ENCODE results near the gene PTPRE. TPM values are rescaled to one million over a fixed set of nuclear protein-coding genes. Genes with fewer than 3 reads are reported as not detected.
A peak's percentile ranks its signal among the peaks of the same experiment; 100 is the strongest.

PTPRE gene
- total RNA-seq, 1 donor from 2014 or later: 5.4 TPM

DNA sequence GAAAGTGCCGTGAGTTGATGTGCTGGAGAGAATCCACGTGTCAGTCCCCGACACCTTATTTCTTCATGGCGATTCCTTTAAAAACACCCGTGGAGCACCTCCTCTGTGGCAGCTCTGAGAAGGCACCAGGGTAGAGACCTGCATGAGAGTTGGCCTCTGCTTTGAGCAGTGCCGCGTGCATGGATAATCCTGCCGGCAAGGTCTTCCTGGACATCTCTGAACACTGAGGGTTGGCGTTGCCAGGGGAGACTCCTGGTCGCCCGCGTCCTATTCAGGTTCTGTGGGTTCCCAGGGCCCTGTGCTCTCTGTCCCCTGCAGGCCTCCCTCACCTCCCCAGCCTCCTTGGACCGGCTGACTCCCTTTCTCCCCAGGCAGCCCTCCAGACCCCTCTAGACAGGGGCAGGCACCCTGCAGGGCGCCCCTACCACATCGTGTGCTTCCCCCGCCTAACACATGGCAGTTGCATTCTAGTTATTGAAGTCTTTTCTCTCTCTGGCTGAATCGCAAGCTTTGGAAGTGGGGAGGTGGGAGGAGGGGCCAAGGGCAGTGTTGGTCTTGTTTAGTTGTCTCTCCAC is 123.7 kb downstream of the PTPRE start:
- no peak overlapping the region for H3K4me3 ChIP-seq (ENCODE audit: low read depth, low read length)

DNA sequence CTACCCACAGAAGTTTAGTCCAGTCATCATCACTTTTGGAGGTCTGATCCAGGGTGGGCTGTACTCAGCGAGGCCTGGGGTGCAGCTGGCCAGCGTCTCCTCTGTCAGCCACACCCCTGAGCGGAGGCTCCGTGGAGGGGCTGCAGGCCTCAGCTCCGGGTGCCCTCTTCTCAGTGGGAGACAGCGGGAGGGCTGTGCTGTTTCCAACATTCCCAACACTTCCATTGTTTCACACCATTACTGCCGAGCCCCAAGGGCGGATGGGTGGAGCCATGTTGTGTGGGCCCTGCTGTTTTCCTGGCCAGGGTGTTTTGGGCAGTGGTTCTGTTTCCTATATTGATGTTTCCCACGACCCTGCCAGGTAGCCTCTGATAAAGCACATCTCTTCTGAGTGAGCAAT is 124.3 kb downstream of the PTPRE start:
- no peak overlapping the region for H3K4me3 ChIP-seq (ENCODE audit: low read depth, low read length)
- TF ChIP-seq, protein P1, sequence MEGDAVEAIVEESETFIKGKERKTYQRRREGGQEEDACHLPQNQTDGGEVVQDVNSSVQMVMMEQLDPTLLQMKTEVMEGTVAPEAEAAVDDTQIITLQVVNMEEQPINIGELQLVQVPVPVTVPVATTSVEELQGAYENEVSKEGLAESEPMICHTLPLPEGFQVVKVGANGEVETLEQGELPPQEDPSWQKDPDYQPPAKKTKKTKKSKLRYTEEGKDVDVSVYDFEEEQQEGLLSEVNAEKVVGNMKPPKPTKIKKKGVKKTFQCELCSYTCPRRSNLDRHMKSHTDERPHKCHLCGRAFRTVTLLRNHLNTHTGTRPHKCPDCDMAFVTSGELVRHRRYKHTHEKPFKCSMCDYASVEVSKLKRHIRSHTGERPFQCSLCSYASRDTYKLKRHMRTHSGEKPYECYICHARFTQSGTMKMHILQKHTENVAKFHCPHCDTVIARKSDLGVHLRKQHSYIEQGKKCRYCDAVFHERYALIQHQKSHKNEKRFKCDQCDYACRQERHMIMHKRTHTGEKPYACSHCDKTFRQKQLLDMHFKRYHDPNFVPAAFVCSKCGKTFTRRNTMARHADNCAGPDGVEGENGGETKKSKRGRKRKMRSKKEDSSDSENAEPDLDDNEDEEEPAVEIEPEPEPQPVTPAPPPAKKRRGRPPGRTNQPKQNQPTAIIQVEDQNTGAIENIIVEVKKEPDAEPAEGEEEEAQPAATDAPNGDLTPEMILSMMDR (conservative IDR thresholded peaks at IDR 0.05; ENCODE audit: low read depth, low read length): no peak
- no peak for DNase-seq (ENCODE audit: low read depth)

More for the DNA sequence above, 123.7 kb downstream of the PTPRE start:
- DNase-seq (ENCODE audit: low read depth): no peak
- TF ChIP-seq, protein P1 (conservative IDR thresholded peaks at IDR 0.05; ENCODE audit: low read depth, low read length): no peak

DNA sequence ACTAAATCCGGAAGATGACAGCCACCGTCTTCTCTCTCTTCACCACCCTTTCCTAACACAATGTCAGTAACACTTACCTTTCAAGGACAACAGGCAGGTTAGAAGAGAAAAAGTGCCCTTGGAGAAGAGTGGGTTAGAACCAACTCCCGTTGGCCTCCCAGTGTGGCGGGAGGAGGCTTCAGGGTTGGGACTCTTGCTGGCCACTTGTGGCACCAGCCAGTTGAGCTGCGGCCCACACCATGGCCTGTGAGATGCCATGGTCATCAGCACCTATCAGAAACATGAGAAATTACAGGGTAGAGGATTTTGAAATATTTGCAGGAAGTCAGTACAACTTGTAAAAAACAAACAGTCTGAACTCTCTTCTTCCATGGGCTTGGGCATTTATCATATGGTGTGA is 125.6 kb downstream of the PTPRE start:
- no peak overlapping the region for H3K4me3 ChIP-seq (ENCODE audit: low read depth, low read length)
- TF ChIP-seq, protein P1 (conservative IDR thresholded peaks at IDR 0.05; ENCODE audit: low read depth, low read length): no peak
- no peak for DNase-seq (ENCODE audit: low read depth)

DNA sequence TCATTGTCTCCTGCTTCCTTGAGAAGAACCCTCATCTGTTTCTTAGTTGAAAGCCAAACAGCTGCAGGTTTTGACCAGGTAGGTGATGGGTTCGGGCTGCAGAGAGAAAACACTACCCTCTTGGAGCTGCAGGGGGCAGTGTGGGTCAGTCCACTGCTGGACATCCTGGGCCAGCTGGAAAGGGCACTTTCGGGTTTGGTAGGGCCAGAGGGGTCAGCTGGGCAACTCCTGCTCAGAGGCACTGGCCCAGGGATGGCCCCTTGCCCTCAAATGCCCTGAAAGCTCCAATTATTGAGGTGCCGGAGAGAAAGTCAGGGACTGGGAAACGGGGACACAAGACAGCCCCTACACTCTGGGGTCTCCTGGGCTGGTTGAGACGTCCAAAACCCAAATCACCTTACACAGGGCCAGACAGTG is 128.7 kb downstream of the PTPRE start:
- TF ChIP-seq, protein P1 (conservative IDR thresholded peaks at IDR 0.05; ENCODE audit: low read depth, low read length): peak; percentile 96
- no peak for DNase-seq (ENCODE audit: low read depth)
- H3K4me3 ChIP-seq (ENCODE audit: low read depth, low read length): no peak overlapping the region

DNA sequence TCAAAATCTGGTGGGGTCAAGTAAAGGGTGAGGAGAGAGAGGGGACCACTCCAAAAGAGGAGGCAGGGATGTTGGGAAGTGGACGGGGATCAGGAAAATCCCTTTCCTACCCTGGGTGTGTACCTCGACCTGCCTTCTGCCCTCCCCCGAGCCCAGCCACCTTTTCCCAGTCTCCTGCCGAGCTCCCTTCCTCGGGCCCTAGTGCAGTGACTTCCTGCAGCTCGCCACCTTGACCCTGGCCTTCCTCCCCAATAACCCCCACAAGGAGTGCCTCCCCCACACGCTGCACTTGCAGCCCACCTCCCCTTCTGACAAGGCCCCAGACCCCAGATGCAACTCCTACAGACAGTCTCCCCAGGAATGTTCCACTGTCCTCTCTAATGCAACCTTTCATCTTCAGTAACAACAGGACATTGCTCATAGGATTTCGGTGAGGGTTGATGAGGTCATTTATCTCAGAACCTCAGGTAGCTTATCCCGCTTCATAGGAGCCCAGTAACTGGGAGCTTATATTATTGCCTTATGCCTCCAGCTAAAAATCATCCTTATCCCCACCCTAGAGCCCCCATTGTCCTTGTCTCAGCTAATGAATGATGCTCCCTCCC is 129.2 kb downstream of the PTPRE start:
- no peak for DNase-seq (ENCODE audit: low read depth)
- H3K4me3 ChIP-seq (ENCODE audit: low read depth, low read length): no peak overlapping the region
- TF ChIP-seq, protein P1 (conservative IDR thresholded peaks at IDR 0.05; ENCODE audit: low read depth, low read length): no peak

DNA sequence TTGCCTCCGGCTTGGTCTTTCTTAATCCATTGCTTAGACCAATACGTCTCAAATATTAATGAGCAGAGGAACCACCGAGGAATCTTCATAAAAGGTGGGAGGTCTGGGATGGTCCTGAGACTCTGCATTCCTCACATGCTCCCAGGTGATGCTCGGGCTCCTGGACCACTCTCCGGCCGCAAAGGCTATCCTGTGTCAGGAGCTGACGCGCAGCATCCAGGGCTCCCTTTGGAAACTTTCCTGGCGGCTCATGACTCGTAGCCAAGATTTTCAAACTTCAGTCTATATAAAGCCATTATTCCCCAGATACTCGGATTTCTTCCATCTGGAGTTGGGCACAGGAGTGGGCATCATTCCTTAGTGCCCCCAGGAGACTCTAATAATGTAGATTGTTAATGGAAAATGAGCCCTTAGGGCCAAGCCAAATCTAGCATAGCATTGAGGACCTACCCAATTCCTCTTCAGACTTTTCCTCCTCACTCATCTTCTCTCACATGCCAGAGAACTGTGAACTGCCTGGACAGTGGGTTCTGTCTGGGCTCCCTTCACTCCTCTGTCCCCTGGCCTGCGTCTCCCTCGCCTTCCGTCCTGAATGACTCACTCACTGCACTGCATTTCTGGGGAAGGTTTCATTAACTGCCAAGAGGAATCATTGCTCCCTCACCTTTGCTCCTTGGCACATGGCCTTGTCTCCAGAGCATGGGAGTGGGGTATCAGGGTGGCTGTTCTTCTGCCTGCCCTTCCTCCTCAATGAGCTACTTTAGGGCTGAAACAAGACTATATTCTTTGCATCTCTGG is 130.0 kb downstream of the PTPRE start:
- peak; percentile 40 for DNase-seq (ENCODE audit: low read depth)
- TF ChIP-seq, protein P1 (conservative IDR thresholded peaks at IDR 0.05; ENCODE audit: low read depth, low read length): no peak
- H3K4me3 ChIP-seq (ENCODE audit: low read depth, low read length): no peak overlapping the region
